K562 (cell line): ENCODE data around the gene IL17REL. TPM values are rescaled to one million over a fixed set of nuclear protein-coding genes. Genes with fewer than 3 reads are reported as not detected.

Source experiments
- ATAC-seq: fragments of 200-7000 bp; cut with Tn5 transposase; 3 replicates; pipeline ENCODE4 v1.9.1; 2020; ENCODE audit warnings: moderate library complexity
- BruUV-seq: library from RNA; stranded (reverse); fragments of 400-500 nt; replicated peaks from 2 replicates; lab custom pipeline; 2021; lab: Mats Ljungman, UMichigan
- CTCF ChIA-PET: fragments of 300-600 bp; formaldehyde crosslinking; extraction: SDS; loops from one replicate; lab custom pipeline; 2021; ENCODE audit warnings: low intra/inter-chr PET ratio; lab: Yijun Ruan, JAX
- POLR2A ChIA-PET: fragments of 300-600, 350-650 bp; sonication (Branson Sonifier 250); formaldehyde crosslinking; extraction: SDS; loops from one replicate; lab custom pipeline; 2021; ENCODE audit warnings: antibody characterized with exemption, inconsistent platforms; lab: Yijun Ruan, JAX
- DNase-seq, 4 experiments: peaks; one replicate each; pipeline versions ENCODE4 v3.0.0 to v3.0.0-alpha.2; 2011 to 2018; ENCODE audit warnings: low spot score in 3 of 4, mixed read lengths in 3 of 4; ENCODE audit errors: extremely low read depth in 1 of 4
- FAIRE-seq: peaks from 2 replicates; lab custom pipeline; 2011; peaks lifted over from hg19 to GRCh38; lab: Jason Lieb, UNC
- H2AFZ ChIP-seq: 2 replicates; pipeline ENCODE4 v1.6.0; 2011; ENCODE audit warnings: low read depth, low read length, control low read depth, inconsistent platforms
- H3K27ac ChIP-seq: fragments of 200-600 bp; 3 replicates; pipeline ENCODE4 v1.8.0; 2011; ENCODE audit warnings: low read depth, mild to moderate bottlenecking, control low read depth, inconsistent platforms, low read length, moderate library complexity, mixed read lengths; ENCODE audit errors: extremely low read depth
- H3K27me3 ChIP-seq, 2 experiments: fragments of 300-600 bp in 1 of 2; 2 replicates in 1 of 2; 3 replicates in 1 of 2; pipeline versions ENCODE4 v1.6.0 to v1.8.0; 2011; ENCODE audit warnings: inconsistent platforms in 2 of 2, low read length in 2 of 2, mild to moderate bottlenecking in 1 of 2, mixed read lengths in 1 of 2, moderate library complexity in 1 of 2; ENCODE audit not compliant: control insufficient read depth in 2 of 2, insufficient read depth in 2 of 2
- H3K36me3 ChIP-seq: fragments of 300-600 bp; 3 replicates; pipeline ENCODE4 v1.8.0; 2011; ENCODE audit warnings: mild to moderate bottlenecking, low read length, inconsistent platforms; ENCODE audit not compliant: control insufficient read depth, insufficient read depth
- H3K4me1 ChIP-seq, 2 experiments: fragments of 200-600 bp in 1 of 2; replicated peaks in 1 of 2; 2 replicates in 1 of 2; 3 replicates in 1 of 2; pipeline versions ENCODE4 v1.5.1 to v1.8.0; 2011; ENCODE audit warnings: inconsistent platforms in 2 of 2, low read length in 2 of 2, mild to moderate bottlenecking in 1 of 2, mixed read lengths in 1 of 2, moderate library complexity in 1 of 2; ENCODE audit not compliant: control insufficient read depth in 2 of 2, insufficient read depth in 2 of 2
- H3K4me2 ChIP-seq: 2 replicates; pipeline ENCODE4 v1.6.1; 2011; ENCODE audit warnings: low read length, control low read depth, inconsistent platforms, mixed read lengths; ENCODE audit not compliant: insufficient read depth
- H3K4me3 ChIP-seq: fragments of 200-600 bp; sonication (generic), shearing (Covaris generic); 2 replicates; pipeline ENCODE4 v1.5.1; 2016; ENCODE audit warnings: control low read depth, inconsistent platforms
- H3K79me2 ChIP-seq: fragments of 200-600 bp; 3 replicates; pipeline ENCODE4 v1.8.0; 2011; ENCODE audit warnings: low read length, inconsistent platforms; ENCODE audit not compliant: control insufficient read depth, insufficient read depth
- H3K9ac ChIP-seq, 2 experiments: 2 replicates each; pipeline versions ENCODE4 v1.6.0 to v1.6.1; 2011; ENCODE audit warnings: low read depth in 2 of 2, low read length in 2 of 2, control low read depth in 1 of 2, inconsistent platforms in 1 of 2, mild to moderate bottlenecking in 1 of 2, mixed read lengths in 1 of 2; ENCODE audit not compliant: insufficient read depth in 1 of 2
- H3K9me1 ChIP-seq: one replicate; pipeline ENCODE4 v1.6.0; 2011; ENCODE audit warnings: inconsistent platforms, mild to moderate bottlenecking, low read length, moderate library complexity; ENCODE audit not compliant: control insufficient read depth, insufficient read depth
- H3K9me3 ChIP-seq: replicated peaks from 2 replicates; pipeline ENCODE4 v1.5.1; 2011; ENCODE audit warnings: low read depth, low read length, inconsistent platforms; ENCODE audit not compliant: control insufficient read depth, insufficient read depth
- H4K20me1 ChIP-seq: replicated peaks from 2 replicates; pipeline ENCODE4 v1.6.1; 2011; ENCODE audit warnings: low read length, inconsistent platforms, mixed read lengths; ENCODE audit not compliant: control insufficient read depth, insufficient read depth
- BHLHE40 ChIP-seq: IDR thresholded peaks from 2 replicates; pipeline ENCODE4 v1.6.1; 2011; ENCODE audit warnings: low read length, improper control_type of control experiment
- CBX3 ChIP-seq, 2 experiments: IDR thresholded peaks; 1 replicate in 1 of 2; 2 replicates in 1 of 2; pipeline ENCODE4 v1.6.1; 2012; ENCODE audit warnings: inconsistent platforms in 2 of 2, low read length in 2 of 2, borderline replicate concordance in 1 of 2, control low read depth in 1 of 2
- ETV5 ChIP-seq: sonication (generic); formaldehyde crosslinking; IDR thresholded peaks from 2 replicates; pipeline ENCODE4 v1.4.0; 2020; ENCODE audit warnings: low read depth, mild to moderate bottlenecking, missing genetic modification reagents
- NR2F6 ChIP-seq: fragments of 450-650 bp; formaldehyde crosslinking; IDR thresholded peaks from 2 replicates; pipeline ENCODE4 v1.4.0; 2020; ENCODE audit warnings: mild to moderate bottlenecking
- POLR2H ChIP-seq: IDR thresholded peaks from 2 replicates; pipeline ENCODE4 v1.6.1; 2016; ENCODE audit warnings: missing genetic modification characterization, low read depth, mild to moderate bottlenecking, control low read depth, missing compliant biosample characterization, moderate library complexity
- RAD51 ChIP-seq: fragments of 450-650 bp; IDR thresholded peaks from 2 replicates; pipeline ENCODE4 v1.7.1; 2016; ENCODE audit warnings: low read depth, mild to moderate bottlenecking, borderline replicate concordance
- RBBP5 ChIP-seq: fragments of 200-600 bp; sonication (generic); IDR thresholded peaks from 2 replicates; pipeline ENCODE4 v1.6.1; 2012; ENCODE audit warnings: borderline replicate concordance, mild to moderate bottlenecking, low read length, control low read depth, inconsistent platforms; ENCODE audit not compliant: insufficient read depth, poor library complexity, severe bottlenecking
- TARDBP ChIP-seq: fragments of 450-650 bp; IDR thresholded peaks from 2 replicates; pipeline ENCODE4 v1.6.1; 2016
- TBL1XR1 ChIP-seq, 2 experiments: IDR thresholded peaks; 2 replicates each; pipeline ENCODE4 v1.6.1; 2012; ENCODE audit warnings: improper control_type of control experiment in 2 of 2, low read length in 2 of 2, mild to moderate bottlenecking in 1 of 2
- ZNF124 ChIP-seq: sonication (generic); formaldehyde crosslinking; IDR thresholded peaks from 2 replicates; pipeline ENCODE4 v1.8.1; 2022; ENCODE audit warnings: missing genetic modification reagents
- WGBS: fragments of 100-300 bp; shearing (Covaris generic); methylation state at CpG from one replicate; pipeline ENCODE4 v1.1.6; 2016; ENCODE audit warnings: low coverage, mixed read lengths; ENCODE audit not compliant: insufficient coverage; ENCODE audit errors: missing lambda C conversion rate; 5-methylcytosine and 5-hydroxymethylcytosine counted together
- in situ Hi-C: fragments of 300-500 bp; cut with MboI; formaldehyde crosslinking; loops from 4 replicates; pipeline ENCODE4 v1.15.0; 2018; ENCODE audit warnings: inconsistent platforms, mixed read lengths
- intact Hi-C: fragments of 100-400 bp; cut with micrococcal nuclease; formaldehyde crosslinking; loops from 2 replicates; pipeline ENCODE4 v1.14.2; 2022
- polyA plus RNA-seq, 8 experiments: library from polyadenylated mRNA; depleted of rRNA in 4 of 8; stranded (reverse) in 5 of 8; unstranded in 3 of 8; fragments of >200 nt; fragmentation: Nextera tagmentation in 2 of 8; fragmentation: Illumina TruSeq in 1 of 8; extraction: Ambion mirVana in 2 of 8; extraction: Trizol in 1 of 8; gene quantifications; 2 replicates each; pipeline versions ENCODE4 v1.2.1 to v1.2.3, GENCODE V29; 2011 to 2014; ENCODE audit warnings: inconsistent platforms in 1 of 8, missing spikeins in 1 of 8
- total RNA-seq, 7 experiments: library from RNA; depleted of rRNA in 6 of 7; stranded (reverse); fragments of >200 nt in 6 of 7; fragmentation: Illumina TruSeq in 2 of 7; extraction: Trizol in 2 of 7; gene quantifications; 2 replicates each; pipeline versions ENCODE4 v1.2.1 to v1.2.3, GENCODE V29; 2011 to 2021; ENCODE audit warnings: low replicate concordance in 1 of 7
- TF ChIP-seq, protein P1 (sequence below): IDR thresholded peaks from 2 replicates; pipeline ENCODE4 v1.6.1; 2012; ENCODE audit warnings: low read depth, low read length, improper control_type of control experiment, borderline replicate concordance

The IL17REL gene
- total and polyA plus RNA-seq, 9 of the 15 experiments (the other 6 are each of a cell fraction or from before 2014, with no cell fraction given): 0.05 to 0.42 (median 0.11) TPM; not detected in 4

DNA sequence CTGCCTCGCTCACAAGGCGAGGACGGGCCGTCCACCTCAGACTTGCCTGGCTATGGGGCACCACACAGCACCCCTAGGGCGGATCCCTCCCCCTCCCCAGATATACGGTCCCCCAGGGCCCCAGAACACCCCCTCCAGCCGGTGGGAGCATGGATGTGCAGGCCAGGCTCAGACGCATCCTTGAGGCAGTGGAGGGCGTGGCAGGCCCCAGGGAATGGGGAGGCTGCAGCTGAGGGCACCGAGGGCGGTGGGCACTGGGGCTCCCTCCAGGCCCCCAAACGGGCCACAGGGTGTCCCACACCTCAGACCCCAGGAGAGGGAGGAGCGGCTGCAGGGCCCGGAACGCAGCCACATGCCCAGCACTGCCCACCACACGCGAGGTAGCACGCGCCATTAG is 33.5 kb upstream of the IL17REL start:
- ChIA-PET POLR2A (interaction anchor here (0.7 kb wide), 1 partner anchor 16 kb away, joined by 4 read pairs; no protein-coding TSS in a partner anchor), CTCF (no interaction called here)
- ATAC-seq (no peak), FAIRE-seq (no peak), DNase-seq (no peak)
- no peaks in the 10 kb centered on the region for H3K79me2 ChIP-seq
- H3K4me1 ChIP-seq: peaks cover 0 to 33% of the 10 kb centered on the region in 2 experiments; a peak in 2 of 5 replicates
- WGBS: 20% methylated on average over 1 of the region's 19 CpGs
- in situ Hi-C loops (no loop called here), intact Hi-C loops (no loop called here)
- no peak for TF ChIP-seq TARDBP
- no peak for TF ChIP-seq ZNF124
- no peak for TF ChIP-seq CBX3 (IDR thresholded peaks at IDR 0.05; ENCODE audit: borderline replicate concordance in 1 of 2, low read length in 2 of 2)
- no peak for TF ChIP-seq ETV5 (CRISPR knock-in tag)
- no peak for TF ChIP-seq NR2F6 (CRISPR knock-in tag)
- TF ChIP-seq RAD51: no peak
- no peak for TF ChIP-seq TBL1XR1 (IDR thresholded peaks at IDR 0.05; ENCODE audit: low read length in 2 of 2)
- TF ChIP-seq BHLHE40: no peak
- no peak for TF ChIP-seq POLR2H (tag)
- TF ChIP-seq, protein P1, sequence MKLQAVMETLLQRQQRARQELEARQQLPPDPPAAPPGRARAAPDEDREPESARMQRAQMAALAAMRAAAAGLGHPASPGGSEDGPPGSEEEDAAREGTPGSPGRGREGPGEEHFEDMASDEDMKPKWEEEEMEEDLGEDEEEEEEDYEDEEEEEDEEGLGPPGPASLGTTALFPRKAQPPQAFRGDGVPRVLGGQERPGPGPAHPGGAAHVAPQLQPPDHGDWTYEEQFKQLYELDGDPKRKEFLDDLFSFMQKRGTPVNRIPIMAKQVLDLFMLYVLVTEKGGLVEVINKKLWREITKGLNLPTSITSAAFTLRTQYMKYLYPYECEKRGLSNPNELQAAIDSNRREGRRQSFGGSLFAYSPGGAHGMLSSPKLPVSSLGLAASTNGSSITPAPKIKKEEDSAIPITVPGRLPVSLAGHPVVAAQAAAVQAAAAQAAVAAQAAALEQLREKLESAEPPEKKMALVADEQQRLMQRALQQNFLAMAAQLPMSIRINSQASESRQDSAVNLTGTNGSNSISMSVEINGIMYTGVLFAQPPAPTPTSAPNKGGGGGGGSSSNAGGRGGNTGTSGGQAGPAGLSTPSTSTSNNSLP: no peak
- TF ChIP-seq RBBP5: no peak
- peaks cover 2 to 57% of the 10 kb centered on the region in 2 experiments; a peak in 3 of 5 replicates for H3K27me3 ChIP-seq
- no peak overlapping the region for H3K27ac ChIP-seq
- H4K20me1 ChIP-seq: 0 out of 2 replicates have a peak, but pooled peaks cover 3% of the 10 kb centered on the region
- H3K4me3 ChIP-seq: no peak overlapping the region
- BruUV-seq: no TSS peak
- H2AFZ ChIP-seq: no peak overlapping the region
- no peak overlapping the region for H3K9ac ChIP-seq
- no peaks in the 10 kb centered on the region for H3K36me3 ChIP-seq
- no peak overlapping the region for H3K4me2 ChIP-seq
- no peaks in the 10 kb centered on the region for H3K9me3 ChIP-seq
- H3K9me1 ChIP-seq: no peaks in the 10 kb centered on the region
